ENCODE measurements around the gene DNTT.

Gene DNTT

DNA sequence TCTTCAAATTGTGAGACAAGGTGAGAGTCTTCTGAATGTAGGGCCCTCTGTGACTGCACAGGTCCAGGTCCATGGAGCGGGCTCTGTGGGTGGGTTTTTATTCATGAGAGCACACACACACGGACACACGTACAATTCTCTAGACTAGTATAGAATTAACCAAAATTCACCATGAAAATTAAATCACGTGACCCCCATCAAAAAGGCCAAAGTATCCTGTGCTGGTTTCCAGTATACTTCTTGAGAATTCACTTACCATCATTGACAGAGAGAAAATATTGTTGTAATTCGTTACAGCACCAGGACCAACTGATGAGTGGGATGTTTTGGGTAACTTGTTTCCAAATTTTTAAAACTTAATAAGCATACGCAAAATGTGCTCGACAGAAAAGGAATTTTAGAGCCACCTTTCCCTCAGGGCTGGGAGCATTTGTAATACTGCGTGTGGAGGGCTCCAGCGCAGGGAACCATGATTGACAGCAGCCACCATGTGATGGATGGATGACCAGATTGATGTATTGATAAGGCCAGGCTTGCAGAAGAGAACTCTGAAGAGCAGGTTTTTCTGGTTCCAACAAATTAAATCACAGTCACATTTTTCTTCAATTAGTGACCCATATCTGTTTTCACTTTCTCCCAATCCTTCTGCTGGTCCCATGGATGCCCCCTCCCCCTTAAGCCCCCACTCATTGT is 14.9 kb upstream of the DNTT start:
- Histone ChIP-seq H3K27ac (replicated peaks) (no peak overlapping the region), H3K27me3 (ENCODE audit: insufficient read depth, poor library complexity, severe bottlenecking) (no peaks in the 10 kb centered on the region), H3K4me3 (replicated peaks; ENCODE audit: insufficient read depth, low read length) (no peak overlapping the region)
- TF ChIP-seq, protein P1, sequence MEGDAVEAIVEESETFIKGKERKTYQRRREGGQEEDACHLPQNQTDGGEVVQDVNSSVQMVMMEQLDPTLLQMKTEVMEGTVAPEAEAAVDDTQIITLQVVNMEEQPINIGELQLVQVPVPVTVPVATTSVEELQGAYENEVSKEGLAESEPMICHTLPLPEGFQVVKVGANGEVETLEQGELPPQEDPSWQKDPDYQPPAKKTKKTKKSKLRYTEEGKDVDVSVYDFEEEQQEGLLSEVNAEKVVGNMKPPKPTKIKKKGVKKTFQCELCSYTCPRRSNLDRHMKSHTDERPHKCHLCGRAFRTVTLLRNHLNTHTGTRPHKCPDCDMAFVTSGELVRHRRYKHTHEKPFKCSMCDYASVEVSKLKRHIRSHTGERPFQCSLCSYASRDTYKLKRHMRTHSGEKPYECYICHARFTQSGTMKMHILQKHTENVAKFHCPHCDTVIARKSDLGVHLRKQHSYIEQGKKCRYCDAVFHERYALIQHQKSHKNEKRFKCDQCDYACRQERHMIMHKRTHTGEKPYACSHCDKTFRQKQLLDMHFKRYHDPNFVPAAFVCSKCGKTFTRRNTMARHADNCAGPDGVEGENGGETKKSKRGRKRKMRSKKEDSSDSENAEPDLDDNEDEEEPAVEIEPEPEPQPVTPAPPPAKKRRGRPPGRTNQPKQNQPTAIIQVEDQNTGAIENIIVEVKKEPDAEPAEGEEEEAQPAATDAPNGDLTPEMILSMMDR (IDR thresholded peaks at IDR 0.05; ENCODE audit: insufficient read depth, low read length): no peak
- TF ChIP-seq POLR2AphosphoS5 (IDR thresholded peaks at IDR 0.05; ENCODE audit: low read depth): no peak
- no peak for TF ChIP-seq SPI1 (IDR thresholded peaks at IDR 0.05; ENCODE audit: borderline replicate concordance, low read depth)
- no peak for DNase-seq (ENCODE audit: low read depth in 1 of 2, low spot score in 1 of 2)

DNA sequence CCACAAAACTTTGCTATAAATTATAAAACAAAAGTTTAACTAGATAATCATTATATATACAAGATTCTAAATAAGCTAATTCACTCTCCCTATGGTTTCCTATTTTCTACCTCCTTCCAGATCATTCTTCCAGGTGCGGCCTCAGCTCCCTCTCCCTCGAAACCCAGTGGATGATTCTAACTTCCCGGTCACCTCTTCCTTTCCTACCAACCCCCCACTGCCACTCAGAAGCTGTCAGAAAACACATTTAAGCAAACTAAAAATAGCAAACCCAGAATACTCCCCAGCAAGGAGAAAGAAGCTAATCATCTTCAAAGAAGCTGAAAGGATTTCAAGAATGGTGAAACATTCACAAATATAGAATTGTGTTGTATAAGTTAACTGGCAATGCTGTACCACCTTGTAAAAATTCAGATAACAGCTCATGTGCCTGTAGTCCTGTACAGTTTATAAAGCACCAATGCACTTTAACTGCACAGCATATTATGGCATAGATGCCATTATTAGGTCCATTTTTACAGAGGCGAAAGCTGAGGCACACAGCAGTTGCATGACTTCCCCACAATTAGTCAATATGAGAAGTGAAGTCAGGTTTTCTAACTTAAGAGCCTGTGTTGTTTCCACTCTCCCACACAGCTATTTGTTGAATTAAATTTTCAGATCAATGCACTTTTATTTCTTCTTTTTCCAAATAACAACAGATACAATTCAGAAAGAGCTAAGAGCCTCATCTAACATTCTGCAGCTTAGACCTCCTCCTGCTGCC is 13.7 kb upstream of the DNTT start:
- no peak overlapping the region for H3K27ac ChIP-seq (replicated peaks)
- TF ChIP-seq POLR2AphosphoS5 (IDR thresholded peaks at IDR 0.05; ENCODE audit: low read depth) (no peak), GABPA (IDR thresholded peaks at IDR 0.05; ENCODE audit: low read depth) (no peak), SPI1 (IDR thresholded peaks at IDR 0.05; ENCODE audit: borderline replicate concordance, low read depth) (no peak)
- TF ChIP-seq, protein P1 (IDR thresholded peaks at IDR 0.05; ENCODE audit: insufficient read depth, low read length): no peak
- TF ChIP-seq, protein P2, sequence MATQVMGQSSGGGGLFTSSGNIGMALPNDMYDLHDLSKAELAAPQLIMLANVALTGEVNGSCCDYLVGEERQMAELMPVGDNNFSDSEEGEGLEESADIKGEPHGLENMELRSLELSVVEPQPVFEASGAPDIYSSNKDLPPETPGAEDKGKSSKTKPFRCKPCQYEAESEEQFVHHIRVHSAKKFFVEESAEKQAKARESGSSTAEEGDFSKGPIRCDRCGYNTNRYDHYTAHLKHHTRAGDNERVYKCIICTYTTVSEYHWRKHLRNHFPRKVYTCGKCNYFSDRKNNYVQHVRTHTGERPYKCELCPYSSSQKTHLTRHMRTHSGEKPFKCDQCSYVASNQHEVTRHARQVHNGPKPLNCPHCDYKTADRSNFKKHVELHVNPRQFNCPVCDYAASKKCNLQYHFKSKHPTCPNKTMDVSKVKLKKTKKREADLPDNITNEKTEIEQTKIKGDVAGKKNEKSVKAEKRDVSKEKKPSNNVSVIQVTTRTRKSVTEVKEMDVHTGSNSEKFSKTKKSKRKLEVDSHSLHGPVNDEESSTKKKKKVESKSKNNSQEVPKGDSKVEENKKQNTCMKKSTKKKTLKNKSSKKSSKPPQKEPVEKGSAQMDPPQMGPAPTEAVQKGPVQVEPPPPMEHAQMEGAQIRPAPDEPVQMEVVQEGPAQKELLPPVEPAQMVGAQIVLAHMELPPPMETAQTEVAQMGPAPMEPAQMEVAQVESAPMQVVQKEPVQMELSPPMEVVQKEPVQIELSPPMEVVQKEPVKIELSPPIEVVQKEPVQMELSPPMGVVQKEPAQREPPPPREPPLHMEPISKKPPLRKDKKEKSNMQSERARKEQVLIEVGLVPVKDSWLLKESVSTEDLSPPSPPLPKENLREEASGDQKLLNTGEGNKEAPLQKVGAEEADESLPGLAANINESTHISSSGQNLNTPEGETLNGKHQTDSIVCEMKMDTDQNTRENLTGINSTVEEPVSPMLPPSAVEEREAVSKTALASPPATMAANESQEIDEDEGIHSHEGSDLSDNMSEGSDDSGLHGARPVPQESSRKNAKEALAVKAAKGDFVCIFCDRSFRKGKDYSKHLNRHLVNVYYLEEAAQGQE (IDR thresholded peaks at IDR 0.05; ENCODE audit: insufficient replicate concordance, low read depth): no peak
- no peak overlapping the region for H3K4me3 ChIP-seq (replicated peaks; ENCODE audit: insufficient read depth, low read length)
- H3K27me3 ChIP-seq (ENCODE audit: insufficient read depth, poor library complexity, severe bottlenecking): no peaks in the 10 kb centered on the region
- DNase-seq (ENCODE audit: low read depth in 1 of 2, low spot score in 1 of 2): no peak

DNA sequence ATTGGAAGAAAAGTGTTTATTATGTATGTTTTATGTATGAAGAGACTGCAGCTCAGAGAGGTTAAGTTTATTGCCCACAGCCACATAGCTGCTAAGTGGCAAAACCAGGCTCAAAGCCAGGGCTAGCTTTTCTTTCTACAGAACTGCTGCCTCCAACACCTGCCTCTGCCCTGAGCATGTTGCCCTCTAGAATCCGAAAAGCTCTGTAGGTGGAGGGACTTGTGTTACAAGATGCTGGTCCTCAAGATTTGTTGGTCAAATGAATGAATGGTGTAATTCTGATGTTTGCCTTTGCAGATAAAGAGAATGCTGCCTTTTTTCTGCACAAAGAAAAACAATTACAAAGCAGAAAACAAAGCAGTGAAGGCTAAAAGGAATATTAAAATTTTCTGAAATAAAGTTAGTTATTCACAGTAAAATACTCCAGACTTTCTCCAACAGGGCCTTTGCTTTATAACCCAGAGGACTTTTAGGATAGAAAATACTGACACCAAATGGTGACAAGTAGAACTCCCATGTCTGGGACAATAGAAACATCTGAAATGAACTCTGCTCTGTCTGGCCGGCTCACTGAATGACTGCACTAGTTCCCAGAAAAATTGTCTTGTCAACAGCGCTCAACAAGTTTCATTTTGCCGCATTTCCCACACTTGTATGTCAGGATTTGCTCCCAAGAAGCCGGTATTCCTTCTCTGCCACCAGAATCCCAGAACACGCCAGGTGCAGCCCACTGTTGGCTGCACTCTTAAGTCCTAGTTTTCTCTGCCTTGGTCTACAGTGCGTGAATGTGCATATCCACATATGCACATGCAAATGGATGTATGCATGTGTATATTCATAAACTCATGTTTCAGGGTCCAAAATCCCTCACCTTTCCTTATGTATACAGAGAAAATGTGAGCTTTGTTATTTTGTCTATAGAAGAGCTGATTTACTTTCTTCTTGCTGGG is 11.0 kb upstream of the DNTT start:
- H3K27ac ChIP-seq (replicated peaks): no peak overlapping the region
- TF ChIP-seq, protein P1 (IDR thresholded peaks at IDR 0.05; ENCODE audit: insufficient read depth, low read length): peak; percentile 12
- TF ChIP-seq POLR2AphosphoS5 (IDR thresholded peaks at IDR 0.05; ENCODE audit: low read depth): no peak
- H3K4me3 ChIP-seq (replicated peaks; ENCODE audit: insufficient read depth, low read length): no peak overlapping the region
- peak; percentile 10 to 30 for DNase-seq (ENCODE audit: low read depth in 1 of 2, low spot score in 1 of 2)
- peaks cover 2% of the 10 kb centered on the region for H3K27me3 ChIP-seq (ENCODE audit: insufficient read depth, poor library complexity, severe bottlenecking)

DNA sequence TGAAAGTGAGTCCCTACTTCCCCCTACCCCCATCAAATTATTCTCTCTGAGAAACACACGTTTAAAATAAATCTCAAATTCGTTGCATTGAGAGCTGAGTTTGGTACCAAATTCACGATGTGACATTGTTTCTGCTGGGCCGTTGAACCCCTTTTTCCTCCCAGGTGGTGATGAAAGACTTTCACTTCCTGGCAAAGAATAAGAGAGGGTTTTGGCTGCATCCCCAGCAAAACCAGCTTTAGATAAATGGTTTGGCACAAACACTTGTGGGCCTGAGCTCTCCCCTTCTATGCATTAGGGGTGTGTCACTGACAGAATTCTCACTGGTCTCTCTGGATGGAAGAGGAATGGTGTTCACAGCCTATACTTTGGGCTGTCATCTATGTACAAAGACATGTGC is 8.8 kb upstream of the DNTT start:
- Histone ChIP-seq H3K4me3 (replicated peaks; ENCODE audit: insufficient read depth, low read length) (no peak overlapping the region), H3K27me3 (ENCODE audit: insufficient read depth, poor library complexity, severe bottlenecking) (peaks cover 2% of the 10 kb centered on the region), H3K27ac (replicated peaks) (no peak overlapping the region)
- DNase-seq (ENCODE audit: low read depth in 1 of 2, low spot score in 1 of 2): no peak
- no peak for TF ChIP-seq GABPA (IDR thresholded peaks at IDR 0.05; ENCODE audit: low read depth)
- no peak for TF ChIP-seq SPI1 (IDR thresholded peaks at IDR 0.05; ENCODE audit: borderline replicate concordance, low read depth)
- TF ChIP-seq, protein P1 (IDR thresholded peaks at IDR 0.05; ENCODE audit: insufficient read depth, low read length): no peak
- TF ChIP-seq, protein P2 (IDR thresholded peaks at IDR 0.05; ENCODE audit: insufficient replicate concordance, low read depth): no peak
- TF ChIP-seq POLR2AphosphoS5 (IDR thresholded peaks at IDR 0.05; ENCODE audit: low read depth): no peak

Data from HL-60 (cell line).